ENCODE results near the gene UGGT2.
"Not testable (repeated sequence)": the region's sequence is repeated elsewhere in the genome, so short reads cannot be mapped to it uniquely, and the experiment has no call there.

Gene UGGT2

GRCh38 chr13:96051946-96052345 is 1.3 kb downstream of the UGGT2 start:
- not testable (repeated sequence) for DNase-seq (ENCODE audit: low read depth)

- DNase-seq (ENCODE audit: low read depth), result not testable (repeated sequence)
Observed at GRCh38 chr13:96051491-96051890, 1.7 kb downstream of the UGGT2 start.

GRCh38 chr13:96050955-96051354 is 2.2 kb downstream of the UGGT2 start:
- not testable (repeated sequence) for DNase-seq (ENCODE audit: low read depth)

GRCh38 chr13:96046449-96047126 is 6.6 kb downstream of the UGGT2 start:
- DNase-seq (ENCODE audit: low read depth), result not testable (repeated sequence)

GRCh38 chr13:96044238-96044637 is 9.0 kb downstream of the UGGT2 start:
- no peak for DNase-seq (ENCODE audit: low read depth)

GRCh38 chr13:96041326-96042110 is 11.7 kb downstream of the UGGT2 start:
- no peak for DNase-seq (ENCODE audit: low read depth)

- no peak for DNase-seq (ENCODE audit: low read depth)
Observed at GRCh38 chr13:96036515-96036914, 16.7 kb downstream of the UGGT2 start.

GRCh38 chr13:96034662-96035061 is 18.5 kb downstream of the UGGT2 start:
- DNase-seq (ENCODE audit: low read depth), result no peak

GRCh38 chr13:96033220-96034015 is 19.8 kb downstream of the UGGT2 start:
- DNase-seq (ENCODE audit: low read depth), result no peak

- DNase-seq (ENCODE audit: low read depth), result no peak
Observed at GRCh38 chr13:96032717-96033116, 20.5 kb downstream of the UGGT2 start.

GRCh38 chr13:96029002-96029401 is 24.2 kb downstream of the UGGT2 start:
- DNase-seq (ENCODE audit: low read depth), result no peak

GRCh38 chr13:96027496-96027895 is 25.7 kb downstream of the UGGT2 start:
- DNase-seq (ENCODE audit: low read depth), result no peak

GRCh38 chr13:96025283-96025682 is 27.9 kb downstream of the UGGT2 start:
- peak; percentile 55 for DNase-seq (ENCODE audit: low read depth)

GRCh38 chr13:96020931-96021330 is 32.3 kb downstream of the UGGT2 start:
- DNase-seq (ENCODE audit: low read depth), result no peak

- DNase-seq (ENCODE audit: low read depth), result peak; percentile 82
Observed at GRCh38 chr13:96020155-96020575, 33.0 kb downstream of the UGGT2 start.

GRCh38 chr13:96018135-96018534 is 35.1 kb downstream of the UGGT2 start:
- no peak for DNase-seq (ENCODE audit: low read depth)

GRCh38 chr13:96011291-96011872 is 41.8 kb downstream of the UGGT2 start:
- peak; percentile 20 for DNase-seq (ENCODE audit: low read depth)

GRCh38 chr13:96003304-96003703 is 49.9 kb downstream of the UGGT2 start:
- peak; percentile 38 for DNase-seq (ENCODE audit: low read depth)

GRCh38 chr13:96002322-96003131 is 50.7 kb downstream of the UGGT2 start:
- no peak for DNase-seq (ENCODE audit: low read depth)

- no peak for DNase-seq (ENCODE audit: low read depth)
Observed at GRCh38 chr13:96000069-96000468, 53.1 kb downstream of the UGGT2 start.

GRCh38 chr13:95987841-95988240 is 65.4 kb downstream of the UGGT2 start:
- no peak for DNase-seq (ENCODE audit: low read depth)
